HG03039 (cell line): ENCODE measurements around the gene LRRC74A.
"Not testable (repeated sequence)": the region's sequence is repeated elsewhere in the genome, so short reads cannot be mapped to it uniquely, and the experiment has no call there.

Experiments used
- ATAC-seq: cut with Tn5 transposase; IDR thresholded peaks from one replicate; pipeline ENCODE4 v1.9.1; 2021; ENCODE audit warnings: mild to moderate bottlenecking, moderate library complexity; ENCODE audit not compliant: unreplicated experiment

The LRRC74A gene

DNA sequence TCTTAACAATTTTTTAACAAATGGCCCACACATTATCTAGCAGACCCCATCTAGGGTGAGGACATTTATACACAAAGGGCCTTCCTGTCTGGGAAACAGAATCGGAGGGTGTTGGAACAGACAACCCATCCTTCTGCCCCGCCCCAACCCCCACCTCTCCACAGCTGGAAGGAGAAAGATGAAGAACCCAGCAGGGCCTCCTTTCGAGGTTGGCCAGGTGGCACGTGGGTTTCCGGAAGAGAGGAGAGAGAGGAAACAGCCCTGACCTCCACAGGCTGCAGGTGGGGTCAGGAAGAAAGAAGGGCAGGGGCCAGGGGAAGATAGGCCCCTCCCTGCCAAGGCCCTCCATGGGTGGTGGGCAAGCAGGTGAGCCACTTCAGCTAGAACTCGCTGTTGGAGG is 57.2 kb downstream of the LRRC74A start:
- no peak for ATAC-seq

DNA sequence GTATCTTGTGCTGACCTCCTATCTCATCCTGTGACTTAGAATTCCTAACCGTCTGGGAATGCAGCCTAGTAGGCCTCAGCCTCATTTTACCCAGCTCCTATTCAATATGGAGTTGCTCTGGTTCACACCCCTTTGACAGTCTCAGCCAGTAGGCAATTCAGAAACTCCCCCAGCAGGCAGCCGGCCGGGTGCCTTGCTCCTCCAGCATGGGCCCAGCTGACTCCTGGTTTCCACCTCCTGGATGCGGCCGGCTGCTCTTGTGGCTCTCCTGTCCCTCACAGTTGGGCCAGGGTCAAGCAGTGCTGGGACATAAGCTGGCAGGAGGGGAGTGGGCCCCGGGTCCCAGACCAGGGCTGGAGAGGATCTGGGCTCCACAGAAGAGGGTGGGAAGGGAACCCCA is 58.2 kb downstream of the LRRC74A start:
- no peak for ATAC-seq

- ATAC-seq: no peak
Observed at GRCh38 chr14:76884853-76885276, 58.7 kb downstream of the LRRC74A start.

GRCh38 chr14:76887191-76887590 is 61.0 kb downstream of the LRRC74A start:
- ATAC-seq: no peak

DNA sequence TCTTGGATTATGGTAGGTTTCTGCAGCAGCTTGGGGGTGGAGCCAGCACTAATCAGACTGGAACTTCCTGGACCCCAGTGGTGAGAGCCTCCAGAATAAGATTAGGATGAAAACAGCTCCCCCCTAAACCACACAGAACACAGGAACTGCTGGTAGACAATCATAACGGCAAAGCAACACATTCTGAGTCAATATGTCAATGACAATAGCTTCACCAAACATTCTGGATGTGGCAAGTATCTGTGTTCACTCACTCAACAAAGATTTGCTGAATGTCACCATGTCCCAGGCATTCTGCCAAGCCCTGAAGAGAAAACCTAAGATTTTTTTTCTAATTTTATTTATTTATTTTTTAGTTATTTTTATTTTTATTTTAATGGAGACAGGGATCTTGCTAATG is 65.2 kb downstream of the LRRC74A start:
- ATAC-seq: no peak

GRCh38 chr14:76894308-76894707 is 68.1 kb downstream of the LRRC74A start:
- ATAC-seq: no peak

DNA sequence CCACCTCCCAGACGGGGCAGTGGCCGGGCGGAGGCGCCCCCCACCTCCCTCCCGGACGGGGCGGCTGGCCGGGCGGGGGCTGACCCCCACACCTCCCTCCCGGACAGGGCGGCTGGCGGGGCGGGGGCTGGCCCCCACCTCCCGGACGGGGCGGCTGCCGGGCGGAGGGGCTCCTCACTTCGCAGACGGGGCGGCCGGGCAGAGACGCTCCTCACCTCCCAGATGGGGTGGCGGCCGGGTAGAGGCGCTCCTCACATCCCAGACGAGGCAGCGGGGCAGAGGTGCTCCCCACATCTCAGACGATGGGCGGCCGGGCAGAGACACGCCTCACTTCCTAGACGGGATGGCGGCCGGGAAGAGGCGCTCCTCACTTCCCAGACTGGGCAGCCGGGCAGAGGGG is 71.8 kb downstream of the LRRC74A start:
- ATAC-seq: not testable (repeated sequence)

- ATAC-seq: no peak
Observed at GRCh38 chr14:76900682-76901081, 74.5 kb downstream of the LRRC74A start.

DNA sequence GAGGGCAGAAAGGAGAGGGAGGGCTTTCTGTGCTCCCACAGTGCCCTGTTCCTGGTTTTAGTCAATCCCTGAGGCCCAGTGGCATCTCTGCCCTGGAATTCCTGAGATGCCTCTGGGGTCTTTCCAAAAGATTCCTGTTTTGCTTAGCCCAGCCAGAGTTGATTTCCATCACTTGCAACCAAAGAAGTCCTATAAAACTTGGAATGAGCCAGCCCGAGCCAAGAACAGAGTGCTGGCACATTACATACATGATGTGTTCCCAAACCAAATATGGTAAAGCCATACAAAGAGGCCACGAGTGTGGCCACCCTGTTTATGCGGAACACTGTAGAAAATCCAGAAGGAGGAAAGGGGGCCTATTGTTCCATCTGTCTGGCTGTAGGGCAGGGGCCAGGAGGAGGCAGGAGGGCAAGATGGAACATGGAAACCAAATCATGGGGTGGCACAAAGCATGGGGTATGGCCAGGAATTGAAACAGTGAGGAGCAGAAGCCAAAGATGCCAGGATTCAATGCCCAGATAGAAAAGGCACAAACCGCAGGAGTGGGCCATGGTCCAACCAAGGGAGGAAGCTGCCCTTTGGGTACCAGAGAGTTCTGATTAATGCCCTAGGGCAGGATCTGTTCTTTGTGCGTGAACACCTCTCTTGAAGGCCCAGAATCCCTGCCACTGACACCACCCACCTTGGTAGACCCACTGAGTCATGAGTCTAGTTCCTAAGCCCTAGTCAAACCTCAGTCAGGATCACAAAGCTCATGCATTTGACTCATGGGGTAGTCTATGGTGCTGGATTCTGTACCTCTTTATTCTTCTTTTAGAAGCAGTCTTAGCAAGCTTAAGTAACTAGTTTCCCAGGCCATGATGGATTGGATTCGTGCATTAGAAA is 75.2 kb downstream of the LRRC74A start:
- ATAC-seq: no peak

DNA sequence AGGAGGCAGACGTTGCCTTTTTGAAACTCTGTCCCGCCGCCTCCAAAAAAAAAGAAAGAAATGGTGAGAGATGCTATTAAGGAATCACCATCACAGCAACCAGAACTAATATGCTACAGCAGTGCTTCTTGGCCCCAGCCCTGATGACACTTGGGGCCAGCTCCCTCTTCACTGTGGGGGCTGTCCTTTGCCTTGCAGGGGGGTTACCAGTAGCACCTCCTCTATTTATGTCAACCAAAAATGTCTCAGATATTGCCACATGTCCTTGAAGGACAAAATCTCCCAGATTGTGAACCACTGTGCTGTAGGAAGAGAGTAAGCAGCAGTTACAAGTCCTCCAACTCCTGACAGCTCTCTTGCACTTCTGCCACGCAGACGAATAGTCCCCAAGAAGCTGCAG is 76.4 kb downstream of the LRRC74A start:
- no peak for ATAC-seq

GRCh38 chr14:76904100-76904739 is 78.0 kb downstream of the LRRC74A start:
- ATAC-seq: no peak

- ATAC-seq: no peak
Observed at GRCh38 chr14:76904740-76905569, 78.7 kb downstream of the LRRC74A start.

DNA sequence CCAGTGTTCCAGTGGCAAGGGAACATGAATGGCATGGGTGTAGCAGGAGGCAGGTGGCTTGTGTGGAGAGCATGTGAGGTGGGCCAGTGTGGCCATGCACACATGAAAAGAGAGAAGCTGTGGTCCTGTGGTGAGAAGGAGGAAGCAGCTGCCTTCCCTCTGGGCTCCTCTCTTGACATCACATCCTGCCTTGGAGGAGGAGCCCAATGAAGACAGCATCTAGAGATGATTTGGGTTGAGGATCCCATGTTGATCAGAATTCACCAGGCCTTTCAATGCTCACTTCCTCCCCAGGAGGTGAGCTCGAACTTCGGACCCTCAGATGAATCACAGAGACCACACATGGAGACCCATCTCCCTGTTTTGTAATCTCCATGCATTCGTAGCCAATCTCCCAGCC is 82.6 kb downstream of the LRRC74A start:
- ATAC-seq: no peak

DNA sequence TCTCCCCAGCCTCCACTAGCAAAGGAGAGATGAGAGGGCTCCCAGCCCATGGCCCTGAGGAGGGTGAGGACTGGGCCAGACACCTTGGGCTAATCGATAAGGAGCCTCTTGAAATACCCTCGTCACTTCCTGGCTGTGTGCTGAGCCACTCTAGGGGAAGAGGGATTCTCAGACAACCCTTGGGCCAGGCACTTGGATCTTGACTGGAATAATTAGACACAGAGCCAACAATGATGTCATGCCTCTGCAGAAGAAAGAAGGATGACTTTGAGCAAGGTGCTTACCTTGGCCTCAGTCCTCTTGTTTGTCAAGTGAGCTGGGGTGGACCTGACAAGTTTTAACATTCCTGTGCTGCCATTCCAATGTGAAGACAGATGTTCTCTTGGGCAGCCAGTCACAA is 83.1 kb downstream of the LRRC74A start:
- ATAC-seq: no peak

- no peak for ATAC-seq
Observed at GRCh38 chr14:76910371-76910890, 84.2 kb downstream of the LRRC74A start.

GRCh38 chr14:76911473-76911872 is 85.3 kb downstream of the LRRC74A start:
- ATAC-seq: no peak

DNA sequence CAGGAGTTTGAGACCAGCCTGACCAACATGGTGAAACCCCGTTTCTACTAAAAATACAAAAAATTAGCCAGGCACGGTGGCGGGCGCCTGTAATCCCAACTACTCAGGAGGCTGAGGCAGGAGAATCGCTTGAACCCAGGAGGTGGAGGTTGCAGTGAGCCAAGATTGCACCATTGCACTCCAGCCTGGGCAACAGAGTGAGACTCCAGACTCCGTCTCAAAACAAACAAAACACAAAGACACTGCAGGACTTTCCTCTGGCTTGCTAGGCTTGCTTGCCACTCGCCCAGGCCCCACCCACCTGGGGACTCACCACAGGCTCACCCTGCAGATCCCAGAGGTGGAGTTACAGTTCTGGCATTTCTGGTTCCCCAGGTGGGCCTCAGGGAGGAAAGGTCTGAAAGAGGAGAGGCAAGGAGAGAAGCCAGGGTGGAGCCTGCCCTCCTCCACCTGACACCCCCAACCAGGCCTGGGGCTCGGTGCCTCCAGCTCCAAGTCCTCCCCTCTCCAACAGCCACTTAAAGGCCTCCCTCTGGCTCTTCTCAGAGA is 88.4 kb downstream of the LRRC74A start:
- ATAC-seq: not testable (repeated sequence)

- ATAC-seq: no peak
Observed at GRCh38 chr14:76916040-76916715, 90.0 kb downstream of the LRRC74A start.

- ATAC-seq: no peak
Observed at GRCh38 chr14:76917158-76917596, 91.0 kb downstream of the LRRC74A start.

DNA sequence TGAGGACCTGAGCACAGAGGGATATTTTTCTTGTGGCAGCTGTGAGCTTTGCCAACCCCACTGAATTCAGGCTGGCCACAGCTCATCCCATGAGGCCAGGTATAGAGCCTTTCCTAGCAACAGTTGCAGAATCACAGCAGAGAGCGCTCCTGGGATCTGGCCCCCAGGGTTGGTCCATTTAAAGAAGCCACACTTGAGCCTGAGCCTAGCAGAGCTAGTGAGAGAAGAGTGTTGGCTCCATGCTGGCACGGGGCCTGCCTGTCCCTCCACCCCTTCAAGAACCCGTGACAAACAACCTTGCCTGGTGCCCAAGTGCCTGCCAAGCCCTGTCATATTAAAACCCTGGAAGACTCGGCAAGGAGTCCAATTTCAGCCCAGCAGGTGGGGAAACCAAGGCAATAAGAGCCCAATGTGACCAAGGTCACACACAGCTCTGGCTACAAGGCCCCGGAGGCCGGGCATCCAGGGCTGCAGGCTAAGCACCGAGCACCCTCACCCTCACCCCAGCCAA is 91.6 kb downstream of the LRRC74A start:
- ATAC-seq: no peak
